ENCODE results near the gene RASSF1.
"Not testable (repeated sequence)": the region's sequence is repeated elsewhere in the genome, so short reads cannot be mapped to it uniquely, and the experiment has no call there.

Gene RASSF1

GRCh38 chr3:50298836-50299637, 41.6 kb downstream of the RASSF1 start, which contains the start of the genes HYAL3 and NAA80:
TSS of gene HYAL3 (minus strand) at chr3:50299405. CDS start at chr3:50295602, 3,803 bp downstream.
TSS of gene NAA80 (minus strand) at chr3:50299405. CDS start at chr3:50297463, 1,942 bp downstream.
- peak; percentile 99 for DNase-seq

GRCh38 chr3:50297896-50298725, 42.5 kb downstream of the RASSF1 start:
- no peak for DNase-seq

GRCh38 chr3:50297384-50297775, 43.3 kb downstream of the RASSF1 start:
- no peak for DNase-seq

DNA sequence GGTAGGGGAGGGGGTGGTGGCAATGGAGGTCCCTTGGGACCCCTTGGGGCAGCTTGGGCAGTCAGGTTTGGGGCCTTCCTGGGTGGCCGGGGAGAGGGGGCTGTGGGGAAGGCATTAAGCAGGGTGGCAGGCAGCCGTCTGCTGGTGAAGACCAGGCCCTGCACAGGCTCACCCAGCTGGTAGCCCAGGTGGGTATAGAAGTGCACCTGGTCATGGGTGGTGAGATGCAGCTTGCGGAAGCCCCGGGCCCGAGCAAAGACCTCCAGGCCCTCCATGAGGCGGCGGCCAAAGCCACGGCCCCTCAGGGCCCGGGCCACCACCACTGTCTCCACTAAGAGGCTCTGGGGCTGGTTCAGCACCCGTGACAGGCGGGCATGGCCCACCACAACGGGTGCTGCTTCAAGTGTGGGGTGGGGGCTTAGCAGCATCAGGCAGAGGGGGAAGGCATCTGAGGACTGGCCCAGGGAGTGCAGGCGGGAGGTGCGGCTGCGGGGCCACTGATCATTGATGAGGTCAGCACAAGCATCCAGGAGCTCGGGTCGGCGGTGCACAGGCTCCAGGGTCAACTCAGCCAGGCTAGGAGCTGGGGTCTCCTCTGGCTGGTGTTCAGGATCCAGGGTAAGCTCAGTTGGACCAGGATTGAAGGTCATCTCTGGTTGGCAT, 43.8 kb downstream of the RASSF1 start:
- DNase-seq: no peak

GRCh38 chr3:50295553-50296431, 44.8 kb downstream of the RASSF1 start:
- no peak for DNase-seq

GRCh38 chr3:50294492-50295403, 45.9 kb downstream of the RASSF1 start:
- DNase-seq: no peak

- no peak for DNase-seq
Observed at GRCh38 chr3:50294089-50294488, 46.5 kb downstream of the RASSF1 start.

- no peak for DNase-seq
Observed at GRCh38 chr3:50293079-50293801, 47.4 kb downstream of the RASSF1 start.

GRCh38 chr3:50292159-50293078, 48.2 kb downstream of the RASSF1 start, which contains the start of gene IFRD2:
TSS of gene IFRD2 (minus strand) at chr3:50292429. CDS start at chr3:50292274, 155 bp downstream.
- peak; percentile 96 for DNase-seq

GRCh38 chr3:50290161-50290641, 50.4 kb downstream of the RASSF1 start:
- no peak for DNase-seq

DNA sequence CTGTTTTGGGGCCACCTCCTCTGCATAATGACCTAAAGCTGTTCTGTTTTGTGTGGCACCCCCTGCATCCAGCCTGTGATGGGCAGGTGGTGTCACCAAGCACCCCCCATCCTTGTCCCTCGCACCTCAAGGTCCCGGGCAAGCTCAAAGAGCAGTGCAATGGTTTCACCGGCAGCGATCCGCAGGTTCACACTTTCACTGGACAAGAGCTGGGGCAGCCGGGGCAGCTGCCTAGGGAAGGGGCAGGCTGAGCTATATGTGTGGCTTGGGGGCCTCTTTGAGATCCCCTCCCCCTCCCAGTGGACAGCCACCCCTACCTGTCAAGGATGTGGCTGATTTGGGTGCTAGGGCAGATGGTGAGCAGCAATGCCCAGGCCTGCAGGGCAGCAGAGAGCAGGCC, 51.5 kb downstream of the RASSF1 start:
- no peak for DNase-seq

- DNase-seq: no peak
Observed at GRCh38 chr3:50288387-50289007, 52.1 kb downstream of the RASSF1 start.

DNA sequence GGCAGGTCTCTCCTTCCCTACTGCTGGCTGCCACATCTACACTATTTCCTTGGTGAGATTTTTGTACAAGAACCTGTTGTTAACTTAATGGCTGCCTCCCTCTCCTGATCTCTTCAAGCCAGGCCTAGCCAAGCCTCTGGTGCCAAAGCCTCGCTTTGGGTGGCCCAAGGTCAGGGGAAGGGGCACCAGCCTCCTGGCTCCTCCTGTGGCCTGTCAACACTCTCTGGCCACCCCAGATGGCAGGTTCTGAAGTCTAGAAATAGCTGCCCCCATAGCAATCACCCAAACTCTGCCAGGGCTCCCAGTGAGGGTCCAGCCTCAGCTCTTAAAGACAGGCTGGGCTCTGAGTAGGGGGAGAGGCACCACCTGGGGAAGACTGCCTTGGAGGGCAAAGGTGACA, 53.4 kb downstream of the RASSF1 start:
- no peak for DNase-seq

DNA sequence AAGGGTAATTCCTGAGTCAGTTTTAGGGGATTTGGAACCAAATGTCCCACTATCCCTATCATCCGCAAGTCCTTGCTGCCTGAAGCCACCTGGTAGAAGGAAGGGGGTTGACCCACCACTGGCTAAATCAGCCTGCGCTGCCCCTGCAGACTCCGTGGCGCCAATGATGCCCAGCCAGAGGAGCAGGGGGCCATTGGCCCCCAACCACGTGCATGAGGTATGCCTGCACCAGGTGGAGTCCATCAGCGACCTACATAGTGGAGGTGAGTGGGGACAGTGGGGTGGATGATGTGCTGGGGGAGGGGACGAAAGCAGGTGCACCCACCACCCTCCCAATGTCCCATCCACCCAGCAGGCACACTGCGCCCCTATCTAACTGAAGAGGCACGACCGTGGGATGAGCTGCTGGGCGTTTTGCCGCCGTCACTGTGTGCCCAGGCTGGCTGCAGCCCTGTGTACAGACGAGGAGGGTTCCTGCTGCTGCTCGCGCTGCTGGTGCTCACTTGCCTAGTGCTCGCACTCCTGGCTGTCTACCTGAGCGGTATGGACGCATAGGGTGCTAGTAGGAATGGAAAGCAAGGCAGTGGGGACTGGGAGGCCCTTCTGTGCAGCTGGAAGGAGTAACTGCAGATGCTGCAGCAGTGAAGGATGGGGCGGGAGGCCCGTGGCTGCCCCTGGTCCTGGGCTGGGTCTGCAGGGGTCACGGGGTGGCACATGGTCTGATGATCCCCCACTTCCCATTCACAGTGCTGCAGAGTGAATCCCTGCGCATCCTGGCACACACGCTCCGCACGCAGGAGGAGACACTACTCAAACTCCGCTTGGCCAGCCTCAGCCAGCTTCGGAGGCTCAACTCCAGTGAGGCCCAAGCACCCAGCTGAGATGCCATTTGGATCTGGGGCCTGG, 54.1 kb downstream of the RASSF1 start:
- DNase-seq: no peak

- DNase-seq: not testable (repeated sequence)
Observed at GRCh38 chr3:50284121-50284520, 56.5 kb downstream of the RASSF1 start.

Measured in CD4-positive, alpha-beta T cell treated with Interferon gamma for 1 hour (primary cell).